Tibial nerve (tissue), 4 donors: ENCODE results near the gene LCN10. TPM values are rescaled to one million over a fixed set of nuclear protein-coding genes. Genes with fewer than 3 reads are reported as not detected.

Experiments used
- DNase-seq, 2 donors: peaks; one replicate each; pipeline ENCODE4 v3.0.0-alpha.2; 2019; ENCODE audit warnings: low spot score in 2 of 2
- H3K27ac ChIP-seq, 4 donors: fragments of 200-600 bp; sonication (generic) in 3 of 4; one replicate each; pipeline ENCODE4 v1.5.1; 2017 to 2019; ENCODE audit warnings: mild to moderate bottlenecking in 1 of 4
- H3K27me3 ChIP-seq, 2 donors: fragments of 200-600 bp; sonication (generic) in 1 of 2; one replicate each; pipeline versions ENCODE4 v1.5.1 to v1.6.0; 2017 to 2019
- H3K36me3 ChIP-seq, 3 donors: fragments of 200-600 bp; sonication (generic); one replicate each; pipeline ENCODE4 v1.5.1; 2018 to 2019
- H3K4me1 ChIP-seq, 4 donors: fragments of 200-600 bp; sonication (generic) in 3 of 4; one replicate each; pipeline ENCODE4 v1.5.1; 2017 to 2019
- H3K4me3 ChIP-seq, 4 donors: fragments of 200-600 bp; sonication (generic) in 3 of 4; one replicate each; pipeline ENCODE4 v1.5.1; 2017 to 2019; ENCODE audit warnings: mild to moderate bottlenecking in 1 of 4, moderate library complexity in 1 of 4
- H3K9me3 ChIP-seq, 4 donors: fragments of 200-600 bp; sonication (generic) in 3 of 4; one replicate each; pipeline ENCODE4 v1.5.1; 2017 to 2019
- EP300 ChIP-seq, 2 donors: sonication (generic); formaldehyde crosslinking; IDR thresholded peaks; one replicate each; pipeline ENCODE4 v1.6.1; 2017; ENCODE audit warnings: antibody characterized with exemption in 2 of 2, mild to moderate bottlenecking in 1 of 2
- POLR2A ChIP-seq, 2 donors: fragments of 450-650 bp; IDR thresholded peaks; one replicate each; pipeline ENCODE4 v1.6.1; 2017; ENCODE audit warnings: antibody characterized with exemption in 2 of 2, mild to moderate bottlenecking in 2 of 2, moderate library complexity in 2 of 2
- WGBS, 2 donors: methylation state at CpG; one replicate each; pipeline ENCODE4 v1.1.5; 2018; 5-methylcytosine and 5-hydroxymethylcytosine counted together
- total RNA-seq, 4 donors: library from RNA; depleted of rRNA; stranded (reverse); fragments of >200 nt; gene quantifications; one replicate each; pipeline ENCODE4 v1.1.0, GENCODE V29; 2016
- TF ChIP-seq, protein P1 (sequence below), 5 experiments: fragments of 200-600 bp in 3 of 5; fragments of 450-650 bp in 2 of 5; sonication (generic) in 3 of 5; IDR thresholded peaks; one replicate each; pipeline ENCODE4 v1.5.1; 2016 to 2019; ENCODE audit warnings: antibody characterized with exemption in 5 of 5, mild to moderate bottlenecking in 3 of 5, moderate library complexity in 2 of 5

LCN10 gene
- total RNA-seq, 4 donors from 2014 or later = 7.6 to 47.5 (median 17.4) TPM

DNA sequence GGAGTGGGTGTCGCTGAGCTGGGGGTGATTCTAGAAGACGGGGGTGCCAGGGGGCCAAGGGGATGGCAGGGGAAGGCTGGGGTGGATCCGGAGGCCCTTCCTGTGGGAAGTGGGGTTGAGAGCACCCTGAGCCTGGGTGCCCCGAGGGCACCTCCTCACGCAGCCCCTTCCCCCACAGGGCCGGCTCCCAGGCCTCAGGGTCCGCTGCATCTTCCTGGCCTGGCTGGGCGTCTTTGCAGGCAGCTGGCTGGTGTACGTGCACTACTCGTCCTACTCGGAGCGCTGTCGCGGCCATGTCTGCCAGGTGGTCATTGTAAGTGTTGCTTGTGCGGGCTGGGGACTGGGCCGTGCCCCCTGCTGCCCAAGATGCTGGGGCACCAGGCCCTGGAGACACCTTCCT, 25.3 kb downstream of the LCN10 start:
- no peak overlapping the region for H3K27ac ChIP-seq
- TF ChIP-seq, protein P1, sequence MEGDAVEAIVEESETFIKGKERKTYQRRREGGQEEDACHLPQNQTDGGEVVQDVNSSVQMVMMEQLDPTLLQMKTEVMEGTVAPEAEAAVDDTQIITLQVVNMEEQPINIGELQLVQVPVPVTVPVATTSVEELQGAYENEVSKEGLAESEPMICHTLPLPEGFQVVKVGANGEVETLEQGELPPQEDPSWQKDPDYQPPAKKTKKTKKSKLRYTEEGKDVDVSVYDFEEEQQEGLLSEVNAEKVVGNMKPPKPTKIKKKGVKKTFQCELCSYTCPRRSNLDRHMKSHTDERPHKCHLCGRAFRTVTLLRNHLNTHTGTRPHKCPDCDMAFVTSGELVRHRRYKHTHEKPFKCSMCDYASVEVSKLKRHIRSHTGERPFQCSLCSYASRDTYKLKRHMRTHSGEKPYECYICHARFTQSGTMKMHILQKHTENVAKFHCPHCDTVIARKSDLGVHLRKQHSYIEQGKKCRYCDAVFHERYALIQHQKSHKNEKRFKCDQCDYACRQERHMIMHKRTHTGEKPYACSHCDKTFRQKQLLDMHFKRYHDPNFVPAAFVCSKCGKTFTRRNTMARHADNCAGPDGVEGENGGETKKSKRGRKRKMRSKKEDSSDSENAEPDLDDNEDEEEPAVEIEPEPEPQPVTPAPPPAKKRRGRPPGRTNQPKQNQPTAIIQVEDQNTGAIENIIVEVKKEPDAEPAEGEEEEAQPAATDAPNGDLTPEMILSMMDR (IDR thresholded peaks at IDR 0.05) = no peak
- TF ChIP-seq POLR2A (IDR thresholded peaks at IDR 0.05) (no peak), EP300 (IDR thresholded peaks at IDR 0.05) (no peak)

DNA sequence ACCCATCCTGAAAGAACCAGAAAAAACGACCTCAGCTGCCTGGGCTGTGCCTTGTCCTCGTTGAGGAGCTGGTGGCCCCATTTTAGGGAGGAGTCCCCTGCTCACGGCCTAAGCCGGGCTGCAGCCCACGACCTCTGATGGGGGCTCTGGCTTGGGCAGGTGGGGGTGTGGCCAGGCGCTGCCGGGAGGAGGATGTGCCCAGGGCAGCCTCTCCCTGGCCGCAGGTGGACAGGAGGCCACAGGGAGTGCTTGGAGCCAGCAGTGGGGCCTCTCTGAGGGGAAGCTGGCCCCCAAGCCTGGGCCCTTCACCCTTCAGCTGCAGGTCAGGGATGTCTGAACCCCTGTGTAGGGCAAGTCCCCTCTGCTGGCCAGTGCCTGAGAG, 27.9 kb downstream of the LCN10 start:
- Histone ChIP-seq H3K4me3 (no peak overlapping the region), H3K27ac (peak overlapping the region in 1 of 4 donors; percentile 67), H3K9me3 (no peaks in the 10 kb centered on the region), H3K4me1 (peaks cover 0 to 52% (median 15%) of the 10 kb centered on the region in 4 donors), H3K27me3 (peaks cover 0 to 60% of the 10 kb centered on the region in 2 donors), H3K36me3 (no peaks in the 10 kb centered on the region)
- WGBS, 2 donors = 10 to 47% methylated on average over 4 of the region's 8 CpGs
- no peak for DNase-seq
- TF ChIP-seq EP300 (IDR thresholded peaks at IDR 0.05) (no peak), POLR2A (IDR thresholded peaks at IDR 0.05) (no peak)
- TF ChIP-seq, protein P1 (IDR thresholded peaks at IDR 0.05) = no peak

More for the DNA sequence above, 25.3 kb downstream of the LCN10 start:
- 84 to 88% methylated on average over 8 to 15 of the region's 16 CpGs for WGBS, 2 donors
- Histone ChIP-seq H3K4me3 (no peak overlapping the region), H3K27me3 (peaks cover 0 to 40% of the 10 kb centered on the region in 2 donors), H3K9me3 (no peaks in the 10 kb centered on the region), H3K36me3 (peaks cover 0 to 17% (median 0%) of the 10 kb centered on the region in 3 donors), H3K4me1 (peaks cover 0 to 65% (median 17%) of the 10 kb centered on the region in 4 donors)
- DNase-seq = no peak

- DNase-seq = no peak
- 45 to 52% methylated on average over 17 of the region's 17 CpGs for WGBS, 2 donors
- H3K36me3 ChIP-seq = no peaks in the 10 kb centered on the region
- TF ChIP-seq POLR2A (IDR thresholded peaks at IDR 0.05) (no peak), EP300 (IDR thresholded peaks at IDR 0.05) (no peak)
- TF ChIP-seq, protein P1 (IDR thresholded peaks at IDR 0.05) = no peak
- peaks cover 0 to 64% of the 10 kb centered on the region in 2 donors for H3K27me3 ChIP-seq
- H3K4me3 ChIP-seq = no peak overlapping the region
- H3K4me1 ChIP-seq = peaks cover 0 to 46% (median 10%) of the 10 kb centered on the region in 4 donors
- peak overlapping the region in 1 of 4 donors; percentile 67 for H3K27ac ChIP-seq
- no peaks in the 10 kb centered on the region for H3K9me3 ChIP-seq
These were observed 28.4 kb downstream of the LCN10 start for GRCh38 chr9:136714096-136714892.

- WGBS, 2 donors = 58 to 83% methylated on average over 1 to 7 of the region's 8 CpGs
- H3K4me3 ChIP-seq = peak overlapping the region in 1 of 4 donors; percentile 59
- peaks cover 0 to 39% (median 6%) of the 10 kb centered on the region in 4 donors for H3K4me1 ChIP-seq
These were observed 29.2 kb downstream of the LCN10 start for GRCh38 chr9:136713550-136713949.

More at GRCh38 chr9:136713550-136713949, 29.2 kb downstream of the LCN10 start:
- no peaks in the 10 kb centered on the region for H3K9me3 ChIP-seq
- no peaks in the 10 kb centered on the region for H3K36me3 ChIP-seq
- H3K27me3 ChIP-seq = peaks cover 0 to 64% of the 10 kb centered on the region in 2 donors
- H3K27ac ChIP-seq = peak overlapping the region in 1 of 4 donors; percentile 67
- TF ChIP-seq EP300 (IDR thresholded peaks at IDR 0.05) = no peak
- no peak for TF ChIP-seq POLR2A (IDR thresholded peaks at IDR 0.05)
- TF ChIP-seq, protein P1 (IDR thresholded peaks at IDR 0.05) = no peak
- DNase-seq = no peak
